Stimulated activated CD8-positive, alpha-beta memory T cell treated with anti-CD3 and anti-CD28 coated beads, Interleukin-4, amount 100 ng/mL, for 48 hours (primary cell): ENCODE results near the gene TEAD2.
A peak's percentile ranks its signal among the peaks of the same experiment; 100 is the strongest.

Experiments used
- DNase-seq: peaks from one replicate; pipeline ENCODE4 v3.0.0-alpha.2; 2020

The TEAD2 gene

GRCh38 chr19:49362048-49362928 is at the start of gene TEAD2:
TEAD2 (minus strand) TSS chr19:49362416; CDS start chr19:49360075, 2,341 bp downstream.
- no peak for DNase-seq

- no peak for DNase-seq
These were observed 49.6 kb upstream of the TEAD2 start for GRCh38 chr19:49411681-49412326.

- no peak for DNase-seq
These were observed 47.3 kb upstream of the TEAD2 start for GRCh38 chr19:49409441-49410029.

- DNase-seq: no peak
These were observed 46.7 kb upstream of the TEAD2 start for GRCh38 chr19:49408816-49409440.

- DNase-seq: no peak
These were observed 45.3 kb upstream of the TEAD2 start for GRCh38 chr19:49407482-49408015.

- no peak for DNase-seq
These were observed 44.9 kb upstream of the TEAD2 start for GRCh38 chr19:49407079-49407478.

- DNase-seq: no peak
These were observed 41.4 kb upstream of the TEAD2 start for GRCh38 chr19:49403404-49404187.

- DNase-seq: no peak
These were observed 37.8 kb upstream of the TEAD2 start for GRCh38 chr19:49400029-49400428.

- DNase-seq: no peak
These were observed 36.7 kb upstream of the TEAD2 start for GRCh38 chr19:49398931-49399330.

- DNase-seq: no peak
These were observed 35.9 kb upstream of the TEAD2 start for GRCh38 chr19:49398001-49398615.

- DNase-seq: no peak
These were observed 34.7 kb upstream of the TEAD2 start for GRCh38 chr19:49396738-49397505.

GRCh38 chr19:49395581-49396407 is 33.6 kb upstream of the TEAD2 start:
- DNase-seq: no peak

GRCh38 chr19:49393881-49394280 is 31.7 kb upstream of the TEAD2 start:
- no peak for DNase-seq

- DNase-seq: peak; percentile 83
These were observed 29.6 kb upstream of the TEAD2 start for GRCh38 chr19:49391581-49392399.

- DNase-seq: no peak
These were observed 28.7 kb upstream of the TEAD2 start for GRCh38 chr19:49390929-49391359.

GRCh38 chr19:49390131-49390928 is 28.1 kb upstream of the TEAD2 start:
- no peak for DNase-seq

GRCh38 chr19:49389406-49389805 is 27.2 kb upstream of the TEAD2 start:
- DNase-seq: no peak

- DNase-seq: peak; percentile 93
These were observed 25.7 kb upstream of the TEAD2 start, which contains the start of gene KASH5 for GRCh38 chr19:49387936-49388372. KASH5 (plus strand) TSS chr19:49388249; CDS start chr19:49390884, 2,635 bp downstream.
